NCI-H526 (cell line): ENCODE data around the gene SOX3.

Experiments used
- DNase-seq, 2 experiments: peaks; one replicate each; lab custom pipeline; 2025; lab: John Stamatoyannopoulos, UW

The SOX3 gene

DNA sequence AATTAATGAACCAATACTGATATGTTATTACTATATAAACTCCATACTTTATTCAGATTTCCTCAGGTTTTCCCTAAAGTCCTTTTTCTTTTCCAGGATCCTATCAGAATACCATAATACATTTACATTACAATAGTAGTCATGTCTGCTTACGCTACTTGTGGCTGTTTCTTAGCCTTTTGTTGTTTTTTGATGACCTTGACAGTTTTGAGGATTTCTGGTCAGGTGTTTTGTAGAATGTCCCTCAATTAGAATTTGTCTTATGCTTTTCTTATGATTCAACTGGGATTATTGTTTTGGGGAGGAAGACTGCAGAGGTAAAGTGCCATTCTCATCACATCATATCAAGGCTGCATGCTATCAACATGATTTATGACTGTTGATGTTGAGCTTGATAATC is 9.1 kb downstream of the SOX3 start:
- DNase-seq = no peak

DNA sequence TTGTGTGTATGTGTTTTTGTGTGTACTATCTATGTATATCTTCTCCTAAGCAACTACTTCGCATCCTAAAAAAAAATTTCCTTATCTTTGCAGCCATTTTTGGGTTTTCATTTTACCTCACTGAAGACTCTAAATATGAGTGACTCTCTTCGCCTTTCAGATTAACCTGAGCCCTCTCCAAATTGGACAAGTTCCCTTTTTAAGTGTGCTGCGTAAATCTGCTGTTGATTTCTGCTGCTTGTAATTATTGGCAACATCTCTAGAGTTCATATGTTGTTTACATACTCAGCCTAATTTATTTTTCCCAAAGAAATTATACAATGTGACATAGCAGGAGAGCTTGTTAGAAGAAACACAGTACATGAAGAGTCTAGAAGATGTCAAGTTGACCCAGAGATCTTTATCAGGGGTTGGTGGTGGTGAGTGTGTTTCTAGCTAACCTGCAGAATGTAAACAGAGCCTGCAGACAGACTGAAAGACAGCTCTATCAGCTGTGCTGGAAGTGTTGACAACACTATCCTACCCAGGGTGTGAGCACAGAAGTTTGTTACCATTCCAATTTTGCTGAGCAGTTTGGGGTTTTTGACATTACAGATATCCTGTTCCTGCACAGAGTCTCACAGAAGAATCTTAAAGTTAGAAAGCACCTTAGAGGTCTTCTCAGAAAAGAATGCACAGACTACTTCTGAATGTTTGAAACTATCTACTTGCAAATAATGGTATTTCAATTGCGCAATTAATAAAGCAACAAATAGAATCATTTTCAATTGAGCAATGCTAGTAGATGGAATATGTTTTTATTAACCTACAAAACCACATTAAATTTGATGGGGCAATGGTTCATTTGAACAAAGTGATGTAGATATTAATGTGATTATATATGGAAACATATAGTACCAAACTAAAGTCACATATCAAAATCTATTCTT is 12.5 kb downstream of the SOX3 start:
- no peak for DNase-seq

DNA sequence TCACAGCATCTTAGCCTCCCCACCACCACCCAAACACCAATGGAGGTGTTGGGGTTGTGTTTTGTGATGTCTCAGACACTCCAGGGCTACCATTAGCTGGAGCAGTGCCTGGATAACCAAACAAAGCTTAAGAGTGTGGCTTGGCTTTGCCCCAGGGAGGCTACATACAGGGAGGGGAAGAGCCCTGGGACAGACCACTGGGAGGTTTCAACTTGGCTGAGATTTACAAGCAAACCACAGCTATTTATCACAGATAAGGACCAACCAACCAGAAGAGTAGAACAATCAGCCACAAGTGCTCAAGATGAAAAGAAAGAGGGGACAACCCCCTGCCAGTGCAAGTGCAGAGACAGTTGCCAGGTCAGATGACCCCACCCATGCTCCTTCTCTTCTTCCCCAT is 24.1 kb downstream of the SOX3 start:
- no peak for DNase-seq

DNA sequence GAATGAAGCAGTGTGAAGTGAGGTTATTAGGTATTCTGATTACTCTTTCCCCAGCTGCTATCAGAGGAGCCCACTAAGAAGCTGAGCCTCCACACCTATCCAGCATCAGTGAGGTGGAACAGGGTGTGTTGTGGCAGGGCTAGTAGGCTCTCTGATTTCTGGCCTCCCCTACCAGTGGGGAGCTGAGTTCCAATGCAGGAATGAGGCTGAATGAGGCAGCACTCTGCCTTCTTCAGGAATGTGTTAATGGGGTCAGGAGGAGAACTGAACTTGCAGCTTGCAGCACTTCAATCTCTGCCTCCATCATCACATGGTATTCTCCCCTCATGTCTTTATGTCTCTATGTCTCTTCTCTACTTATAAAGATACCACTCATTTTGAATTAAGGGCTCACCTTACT is 26.9 kb downstream of the SOX3 start:
- no peak for DNase-seq

DNA sequence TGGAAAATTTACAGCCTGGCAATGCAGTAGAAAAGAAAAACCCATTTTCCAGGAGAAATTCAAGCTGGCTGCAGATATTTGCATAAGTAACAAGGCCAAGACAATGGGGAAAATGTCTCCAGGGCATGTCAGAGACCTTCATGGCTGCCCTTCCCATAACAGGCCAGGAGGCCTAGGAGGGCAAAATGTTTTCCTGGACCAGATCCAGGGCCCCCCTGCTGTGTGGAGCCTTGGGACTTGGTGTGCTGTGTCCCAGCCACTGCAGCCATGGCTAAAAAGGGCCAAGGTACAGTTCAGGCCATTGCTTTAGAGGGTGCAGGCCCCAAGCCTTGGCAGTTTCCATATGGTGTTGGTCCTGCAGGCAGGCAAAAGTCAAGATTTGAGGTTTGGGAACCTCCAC is 29.8 kb downstream of the SOX3 start:
- no peak for DNase-seq

DNA sequence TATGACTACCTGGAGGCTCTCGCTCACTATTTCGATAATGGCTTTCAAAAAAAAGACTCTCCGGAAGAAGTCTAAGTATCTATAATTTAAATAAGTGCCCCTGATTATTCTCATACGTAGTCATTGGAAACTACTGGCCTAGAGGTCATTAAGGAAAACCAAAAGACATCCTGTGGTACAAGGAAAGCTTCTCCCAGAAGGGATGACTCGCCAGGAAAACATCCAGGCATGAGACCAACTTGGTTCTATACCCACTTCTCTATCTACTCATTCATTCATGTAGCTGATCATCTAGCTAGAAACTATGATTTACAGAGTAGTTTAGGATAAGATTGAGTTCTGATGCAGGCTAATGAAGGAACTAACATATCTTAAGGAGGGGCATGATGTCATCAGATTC is 37.7 kb downstream of the SOX3 start:
- DNase-seq = no peak
